Medulla oblongata (tissue), 1 donor: Measurements from ENCODE around the gene CHRND.
A peak's percentile ranks its signal among the peaks of the same experiment; 100 is the strongest.

Experiments used
- DNase-seq: peaks from one replicate; pipeline ENCODE4 v3.0.0-alpha.2; 2015; ENCODE audit errors: extremely low spot score

The CHRND gene

GRCh38 chr2:232573042-232573441 is 47.1 kb downstream of the CHRND start:
- DNase-seq: no peak

- DNase-seq: peak; percentile 42
Observed at GRCh38 chr2:232573771-232574435, 47.9 kb downstream of the CHRND start.

GRCh38 chr2:232574674-232575403 is 48.9 kb downstream of the CHRND start:
- DNase-seq: no peak

GRCh38 chr2:232575404-232575746 is 49.4 kb downstream of the CHRND start:
- DNase-seq: no peak

- no peak for DNase-seq
Observed at GRCh38 chr2:232576995-232577394, 51.0 kb downstream of the CHRND start.

- DNase-seq: no peak
Observed at GRCh38 chr2:232577841-232578240, 51.9 kb downstream of the CHRND start.

GRCh38 chr2:232578626-232579025 is 52.7 kb downstream of the CHRND start:
- no peak for DNase-seq

GRCh38 chr2:232580648-232580981 is 54.7 kb downstream of the CHRND start:
- DNase-seq: no peak

- DNase-seq: no peak
Observed at GRCh38 chr2:232581725-232582124, 55.8 kb downstream of the CHRND start.

GRCh38 chr2:232584238-232584637 is 58.3 kb downstream of the CHRND start:
- DNase-seq: no peak
